IMR-90 (cell line): ENCODE measurements around the gene COG4. TPM values are rescaled to one million over a fixed set of nuclear protein-coding genes. Genes with fewer than 3 reads are reported as not detected.

Source experiments
- ATAC-seq: fragments of 200-7000 bp; cut with Tn5 transposase; 2 replicates; pipeline ENCODE4 v1.9.1; 2020; ENCODE audit warnings: low read depth, mild to moderate bottlenecking, moderate library complexity
- BruUV-seq: library from RNA; stranded (reverse); fragments of 400-500 nt; replicated peaks from 2 replicates; lab custom pipeline; 2021; lab: Mats Ljungman, UMichigan
- CTCF ChIA-PET: fragments of 300-600 bp; formaldehyde crosslinking; extraction: SDS; loops from one replicate; lab custom pipeline; 2021; ENCODE audit warnings: antibody characterized with exemption; lab: Yijun Ruan, JAX
- POLR2A ChIA-PET: fragments of 300-600 bp; sonication (Branson Sonifier 250); formaldehyde crosslinking; loops from one replicate; lab custom pipeline; 2022; ENCODE audit warnings: antibody characterized with exemption; ENCODE audit not compliant: unreplicated experiment; lab: Charles Lee
- DNase-seq: peaks from one replicate; pipeline ENCODE4 v3.0.0; 2013
- H2AFZ ChIP-seq: replicated peaks from 2 replicates; pipeline ENCODE3; 2013; ENCODE audit warnings: low read length, mild to moderate bottlenecking; ENCODE audit not compliant: poor library complexity
- H2AK5ac ChIP-seq: 2 replicates; pipeline ENCODE4 v1.6.1; 2013; ENCODE audit warnings: low read depth, low read length, inconsistent platforms
- H2AK9ac ChIP-seq: replicated peaks from 2 replicates; pipeline ENCODE3; 2013; ENCODE audit warnings: mild to moderate bottlenecking, low read depth, low read length, moderate library complexity; ENCODE audit not compliant: poor library complexity
- H2BK120ac ChIP-seq: 2 replicates; pipeline ENCODE4 v1.6.1; 2013; ENCODE audit warnings: low read depth, low read length, inconsistent platforms
- H2BK15ac ChIP-seq: 3 replicates; pipeline ENCODE4 v1.6.1; 2013; ENCODE audit warnings: low read depth, low read length, inconsistent platforms
- H2BK20ac ChIP-seq: 2 replicates; pipeline ENCODE4 v1.6.1; 2013; ENCODE audit warnings: low read depth, mild to moderate bottlenecking, inconsistent platforms, low read length, moderate library complexity
- H2BK5ac ChIP-seq: 2 replicates; pipeline ENCODE4 v1.6.1; 2013; ENCODE audit warnings: mild to moderate bottlenecking, low read depth, low read length, inconsistent platforms; ENCODE audit not compliant: poor library complexity, severe bottlenecking
- H3K14ac ChIP-seq: replicated peaks from 2 replicates; pipeline ENCODE4 v1.6.1; 2013; ENCODE audit warnings: low read depth, low read length, inconsistent platforms
- H3K18ac ChIP-seq: 2 replicates; pipeline ENCODE4 v1.6.1; 2013; ENCODE audit warnings: low read depth, low read length, control low read depth
- H3K23ac ChIP-seq: 2 replicates; pipeline ENCODE4 v1.6.1; 2013; ENCODE audit warnings: low read depth, low read length, inconsistent platforms
- H3K27ac ChIP-seq: 2 replicates; pipeline ENCODE4 v1.5.1; 2013; ENCODE audit warnings: mild to moderate bottlenecking, control low read depth, low read length; ENCODE audit not compliant: insufficient read depth
- H3K27me3 ChIP-seq: 2 replicates; pipeline ENCODE4 v1.6.1; 2013; ENCODE audit warnings: low read length; ENCODE audit not compliant: control insufficient read depth, insufficient read depth
- H3K36me3 ChIP-seq: 2 replicates; pipeline ENCODE4 v1.6.1; 2013; ENCODE audit warnings: low read length, mixed read lengths; ENCODE audit not compliant: control insufficient read depth, insufficient read depth
- H3K4ac ChIP-seq: 2 replicates; pipeline ENCODE4 v1.6.1; 2013; ENCODE audit warnings: low read depth, low read length, inconsistent platforms
- H3K4me1 ChIP-seq: 2 replicates; pipeline ENCODE4 v1.6.1; 2013; ENCODE audit warnings: low read length, mixed read lengths; ENCODE audit not compliant: control insufficient read depth, insufficient read depth
- H3K4me2 ChIP-seq: 2 replicates; pipeline ENCODE4 v1.6.1; 2013; ENCODE audit warnings: low read depth, mild to moderate bottlenecking, control low read depth, low read length, moderate library complexity
- H3K4me3 ChIP-seq: 2 replicates; pipeline ENCODE4 v1.5.1; 2013; ENCODE audit warnings: low read depth, mild to moderate bottlenecking, control low read depth, low read length, moderate library complexity; ENCODE audit not compliant: insufficient read depth
- H3K56ac ChIP-seq: 2 replicates; pipeline ENCODE4 v1.6.1; 2013; ENCODE audit warnings: low read length, inconsistent platforms; ENCODE audit not compliant: insufficient read depth; ENCODE audit errors: extremely low read depth
- H3K79me1 ChIP-seq, 2 experiments: 2 replicates each; pipeline ENCODE4 v1.6.1; 2013; ENCODE audit warnings: low read length in 2 of 2, inconsistent platforms in 1 of 2, low read depth in 1 of 2
- H3K9ac ChIP-seq: 2 replicates; pipeline ENCODE4 v1.6.1; 2013; ENCODE audit warnings: low read depth, low read length, control low read depth
- H3K9me1 ChIP-seq: 2 replicates; pipeline ENCODE4 v1.6.1; 2013; ENCODE audit warnings: low read length, inconsistent platforms; ENCODE audit not compliant: insufficient read depth
- H3K9me3 ChIP-seq: 2 replicates; pipeline ENCODE4 v1.6.1; 2013; ENCODE audit warnings: low read length; ENCODE audit not compliant: control insufficient read depth, insufficient read depth
- H4K20me1 ChIP-seq: 2 replicates; pipeline ENCODE4 v1.6.1; 2013; ENCODE audit warnings: low read length, inconsistent platforms; ENCODE audit not compliant: insufficient read depth
- H4K5ac ChIP-seq: 2 replicates; pipeline ENCODE4 v1.6.1; 2013; ENCODE audit warnings: mild to moderate bottlenecking, low read depth, low read length, control low read depth
- H4K8ac ChIP-seq, 2 experiments: 2 replicates each; pipeline ENCODE4 v1.6.1; 2013; ENCODE audit warnings: low read depth in 2 of 2, low read length in 2 of 2, control low read depth in 1 of 2, inconsistent platforms in 1 of 2
- H4K91ac ChIP-seq: 2 replicates; pipeline ENCODE4 v1.6.1; 2013; ENCODE audit warnings: low read depth, low read length, inconsistent platforms; ENCODE audit not compliant: insufficient read depth
- BHLHE40 ChIP-seq: fragments of 150-350 bp; IDR thresholded peaks from 2 replicates; pipeline ENCODE4 v1.6.1; 2016; ENCODE audit warnings: mild to moderate bottlenecking, low read depth, low read length
- FOS ChIP-seq: fragments of 150-350 bp; IDR thresholded peaks from 2 replicates; pipeline ENCODE4 v1.6.1; 2016; ENCODE audit warnings: low read depth, low read length
- MAFK ChIP-seq: IDR thresholded peaks from 2 replicates; pipeline ENCODE4 v1.6.1; 2012; ENCODE audit warnings: low read depth, low read length, improper control_type of control experiment
- NFE2L2 ChIP-seq: fragments of 150-350 bp; IDR thresholded peaks from 2 replicates; pipeline ENCODE4 v1.6.1; 2016; ENCODE audit warnings: low read depth, mild to moderate bottlenecking, low read length
- POLR2A ChIP-seq: IDR thresholded peaks from 2 replicates; pipeline ENCODE4 v1.6.1; 2012; ENCODE audit warnings: mild to moderate bottlenecking, low read depth, low read length
- RAD21 ChIP-seq: IDR thresholded peaks from 2 replicates; pipeline ENCODE4 v1.6.1; 2012; ENCODE audit warnings: low read length, improper control_type of control experiment
- RFX5 ChIP-seq: IDR thresholded peaks from 2 replicates; pipeline ENCODE4 v1.8.0; 2012; ENCODE audit warnings: low read depth, mild to moderate bottlenecking, low read length, moderate library complexity
- WGBS, 2 experiments: methylation state at CpG; one replicate each; pipeline versions ENCODE4 v1.1.5 to v1.1.7; 2013; ENCODE audit warnings: missing lambda C conversion rate in 2 of 2; ENCODE audit not compliant: insufficient read length in 1 of 2; ENCODE audit errors: extremely low coverage in 2 of 2; 5-methylcytosine and 5-hydroxymethylcytosine counted together
- dilution Hi-C: fragments of 300-500 bp; cut with HindIII; formaldehyde crosslinking; loops from one replicate; pipeline ENCODE4 v1.14.3; 2018; ENCODE audit warnings: low sequenced_read_pairs; ENCODE audit not compliant: unreplicated experiment
- in situ Hi-C: fragments of 300-500 bp; cut with MboI; formaldehyde crosslinking; loops from 3 replicates; pipeline ENCODE4 v1.14.3; 2019; ENCODE audit warnings: low sequenced_read_pairs, inconsistent platforms, mixed read lengths
- intact Hi-C: fragments of 100-400 bp; cut with micrococcal nuclease; formaldehyde crosslinking; loops from 2 replicates; pipeline ENCODE4 v1.10.0; 2022
- polyA plus RNA-seq, 3 experiments: library from polyadenylated mRNA; depleted of rRNA; stranded (reverse); fragments of >200 nt; gene quantifications; 2 replicates each; pipeline ENCODE4 v1.2.3, GENCODE V29; 2012; ENCODE audit warnings: low replicate concordance in 1 of 3
- total RNA-seq: library from RNA; depleted of rRNA; stranded (reverse); fragments of >200 nt; gene quantifications from 2 replicates; pipeline ENCODE4 v1.2.3, GENCODE V29; 2012
- TF ChIP-seq, protein P1 (sequence below): fragments of 150-350 bp; IDR thresholded peaks from 2 replicates; pipeline ENCODE4 v1.6.1; 2017; ENCODE audit warnings: mild to moderate bottlenecking, antibody characterized with exemption, low read length, low read depth

COG4 gene
- total and polyA plus RNA-seq, 2 of the 4 experiments (the other 2 are of a cell fraction) = 47.5 to 96.1 TPM

DNA sequence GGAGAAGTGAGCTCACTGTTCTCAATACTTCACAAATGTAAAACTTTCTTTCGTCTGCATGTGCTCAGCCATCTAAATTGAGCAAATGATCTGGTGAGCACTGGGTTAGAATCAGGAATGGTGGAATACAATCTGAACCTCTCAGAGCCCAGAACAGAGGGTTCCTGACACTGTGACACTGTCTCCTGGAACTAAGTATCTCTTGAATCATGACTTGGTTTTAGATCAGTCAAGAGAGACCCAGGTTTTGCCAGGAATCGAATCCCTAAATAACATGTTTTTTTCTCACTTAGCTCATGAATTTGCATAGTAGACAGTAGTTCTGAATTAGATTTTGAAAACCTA lies 49.5 kb upstream of the COG4 start:
- DNase-seq (no peak), ATAC-seq (no peak)
- Histone ChIP-seq H2AFZ (no peak overlapping the region), H3K18ac (peak overlapping the region; percentile 68; the same call in 1 of the 2 replicates), H3K27ac (peak overlapping the region; percentile 70; the same call in 1 of the 2 replicates), H3K23ac (peak overlapping the region; percentile 81; the same call in 1 of the 2 replicates), H2BK20ac (peak overlapping the region; percentile 72), H2AK5ac (peak overlapping the region; percentile 60; the same call in 1 of the 2 replicates), H3K14ac (peak overlapping the region; percentile 73), H2BK5ac (peak overlapping the region; percentile 38), H4K20me1 (peaks cover 53% of the 10 kb centered on the region), H4K8ac (peak overlapping the region in 1 of 2 experiments; percentile 38; a peak in 2 of 4 replicates), H3K4me1 (peaks cover 40% of the 10 kb centered on the region), H3K4ac (peak overlapping the region; percentile 74), H3K79me1 (peaks cover 5 to 79% of the 10 kb centered on the region in 2 experiments; a peak in 3 of 4 replicates), H3K4me2 (0 out of 2 replicates have a peak overlapping the region, but pooled peaks have one; percentile 9), H3K36me3 (peaks cover 51% of the 10 kb centered on the region), H2BK15ac (peak overlapping the region; percentile 48; the same call in 1 of the 3 replicates), H3K9me1 (peaks cover 42% of the 10 kb centered on the region), H3K56ac (no peak overlapping the region), H4K5ac (0 out of 2 replicates have a peak overlapping the region, but pooled peaks have one; percentile 45), H2AK9ac (no peak overlapping the region), H2BK120ac (peak overlapping the region; percentile 38), H3K9ac (no peak overlapping the region), H3K4me3 (no peak overlapping the region), H3K27me3 (no peaks in the 10 kb centered on the region), H3K9me3 (no peaks in the 10 kb centered on the region), H4K91ac (no peak overlapping the region)
- no CpG with 5 or more reads among the region's 2 CpGs for WGBS, 2 experiments
- ChIA-PET CTCF (interaction anchor here (0.6 to 0.9 kb wide), 3 partner anchors 29 to 81 kb away, joined by 3 read pairs; no protein-coding TSS in a partner anchor), POLR2A (no interaction called here)
- TF ChIP-seq MAFK (no peak), RAD21 (no peak), RFX5 (no peak), FOS (no peak), BHLHE40 (no peak), NFE2L2 (no peak), POLR2A (no peak)
- TF ChIP-seq, protein P1, sequence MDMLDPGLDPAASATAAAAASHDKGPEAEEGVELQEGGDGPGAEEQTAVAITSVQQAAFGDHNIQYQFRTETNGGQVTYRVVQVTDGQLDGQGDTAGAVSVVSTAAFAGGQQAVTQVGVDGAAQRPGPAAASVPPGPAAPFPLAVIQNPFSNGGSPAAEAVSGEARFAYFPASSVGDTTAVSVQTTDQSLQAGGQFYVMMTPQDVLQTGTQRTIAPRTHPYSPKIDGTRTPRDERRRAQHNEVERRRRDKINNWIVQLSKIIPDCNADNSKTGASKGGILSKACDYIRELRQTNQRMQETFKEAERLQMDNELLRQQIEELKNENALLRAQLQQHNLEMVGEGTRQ = no peak
- no TSS peak for BruUV-seq
- dilution Hi-C loops = no loop called here
- intact Hi-C loops = loop anchor here (5.0 kb wide), 2 partner anchors 64 to 79 kb away; no protein-coding TSS in a partner anchor
- in situ Hi-C loops = loop anchor here (5.0 kb wide), 1 partner anchor 79 kb away; no protein-coding TSS in a partner anchor
